ENCODE measurements around the gene NTM.

NTM gene

GRCh38 chr11:131737357-131737756, 366.9 kb downstream of the NTM start:
- no peak overlapping the region for H3K27ac ChIP-seq (ENCODE audit: low read depth, low read length)
- H4K20me1 ChIP-seq (ENCODE audit: control insufficient read depth, insufficient read depth, low read depth, low read length) = no peaks in the 10 kb centered on the region
- no peaks in the 10 kb centered on the region for H3K9me2 ChIP-seq (replicated peaks; ENCODE audit: control insufficient read depth, low read length)
- no peak overlapping the region for H3K4me3 ChIP-seq (ENCODE audit: low read length)
- H3K79me2 ChIP-seq (ENCODE audit: control insufficient read depth, low read length) = no peaks in the 10 kb centered on the region
- H3K4me1 ChIP-seq (ENCODE audit: control insufficient read depth, low read length) = no peaks in the 10 kb centered on the region
- H3K4me2 ChIP-seq (ENCODE audit: low read length) = no peak overlapping the region
- TF ChIP-seq CTCF (IDR thresholded peaks at IDR 0.05; ENCODE audit: low read depth, low read length, poor library complexity, severe bottlenecking) = no peak
- no peak for TF ChIP-seq EZH2phosphoT487 (IDR thresholded peaks at IDR 0.05; ENCODE audit: borderline replicate concordance, low read length)
- no peaks in the 10 kb centered on the region for H3K9me3 ChIP-seq (ENCODE audit: control insufficient read depth, insufficient read depth, low read length)
- no peaks in the 10 kb centered on the region for H3K27me3 ChIP-seq (ENCODE audit: control insufficient read depth, low read length)
- no peaks in the 10 kb centered on the region for H3K36me3 ChIP-seq (ENCODE audit: control insufficient read depth, low read length)
- no peaks in the 10 kb centered on the region for H3F3A ChIP-seq (ENCODE audit: control insufficient read depth, insufficient read depth)

GRCh38 chr11:131739243-131739882, 368.9 kb downstream of the NTM start:
- Histone ChIP-seq H3K36me3 (ENCODE audit: control insufficient read depth, low read length) (no peaks in the 10 kb centered on the region), H3K4me2 (ENCODE audit: low read length) (no peak overlapping the region), H3K4me3 (ENCODE audit: low read length) (no peak overlapping the region), H3K4me1 (ENCODE audit: control insufficient read depth, low read length) (no peaks in the 10 kb centered on the region), H4K20me1 (ENCODE audit: control insufficient read depth, insufficient read depth, low read depth, low read length) (no peaks in the 10 kb centered on the region), H3K9me2 (replicated peaks; ENCODE audit: control insufficient read depth, low read length) (no peaks in the 10 kb centered on the region), H3K79me2 (ENCODE audit: control insufficient read depth, low read length) (no peaks in the 10 kb centered on the region), H3K9me3 (ENCODE audit: control insufficient read depth, insufficient read depth, low read length) (no peaks in the 10 kb centered on the region), H3K27ac (ENCODE audit: low read depth, low read length) (no peak overlapping the region), H3K27me3 (ENCODE audit: control insufficient read depth, low read length) (no peaks in the 10 kb centered on the region), H3F3A (ENCODE audit: control insufficient read depth, insufficient read depth) (no peaks in the 10 kb centered on the region)
- TF ChIP-seq EZH2phosphoT487 (IDR thresholded peaks at IDR 0.05; ENCODE audit: borderline replicate concordance, low read length) (no peak), CTCF (IDR thresholded peaks at IDR 0.05; ENCODE audit: low read depth, low read length, poor library complexity, severe bottlenecking) (no peak)

- no peak for TF ChIP-seq CTCF (IDR thresholded peaks at IDR 0.05; ENCODE audit: low read depth, low read length, poor library complexity, severe bottlenecking)
- no peak for TF ChIP-seq EZH2phosphoT487 (IDR thresholded peaks at IDR 0.05; ENCODE audit: borderline replicate concordance, low read length)
- H3K4me2 ChIP-seq (ENCODE audit: low read length) = no peak overlapping the region
- H3K79me2 ChIP-seq (ENCODE audit: control insufficient read depth, low read length) = no peaks in the 10 kb centered on the region
- no peaks in the 10 kb centered on the region for H3F3A ChIP-seq (ENCODE audit: control insufficient read depth, insufficient read depth)
- H3K27me3 ChIP-seq (ENCODE audit: control insufficient read depth, low read length) = no peaks in the 10 kb centered on the region
- H3K4me1 ChIP-seq (ENCODE audit: control insufficient read depth, low read length) = no peaks in the 10 kb centered on the region
- H4K20me1 ChIP-seq (ENCODE audit: control insufficient read depth, insufficient read depth, low read depth, low read length) = no peaks in the 10 kb centered on the region
- H3K4me3 ChIP-seq (ENCODE audit: low read length) = no peak overlapping the region
- H3K36me3 ChIP-seq (ENCODE audit: control insufficient read depth, low read length) = no peaks in the 10 kb centered on the region
- H3K9me3 ChIP-seq (ENCODE audit: control insufficient read depth, insufficient read depth, low read length) = no peaks in the 10 kb centered on the region
- H3K9me2 ChIP-seq (replicated peaks; ENCODE audit: control insufficient read depth, low read length) = no peaks in the 10 kb centered on the region
- H3K27ac ChIP-seq (ENCODE audit: low read depth, low read length) = no peak overlapping the region
Observed at GRCh38 chr11:131744847-131745246, 374.4 kb downstream of the NTM start.
